ENCODE measurements around the gene OR12D1. TPM values are rescaled to one million over a fixed set of nuclear protein-coding genes. Genes with fewer than 3 reads are reported as not detected.

Gene OR12D1
- not detected in 2 replicates for total RNA-seq (2012; rRNA removed)

- Histone ChIP-seq H3K27me3 (ENCODE audit: control insufficient read depth, insufficient read depth, low read length) (no peaks in the 10 kb centered on the region), H3K9ac (ENCODE audit: low read depth, low read length) (no peak within 1 kb of the TSS), H3K9me3 (replicated peaks; ENCODE audit: low read length) (no peaks in the 10 kb centered on the region), H3K4me3 (ENCODE audit: low read length) (no peak within 1 kb of the TSS), H3K36me3 (ENCODE audit: insufficient read depth, low read length) (no peaks in the 10 kb centered on the region), H3K4me1 (ENCODE audit: control insufficient read depth, insufficient read depth, low read length) (no peaks in the 10 kb centered on the region), H3K4me2 (ENCODE audit: low read length) (no peak within 1 kb of the TSS)
These were observed at the start of gene OR12D1 for GRCh38 chr6:29414588-29414987. TSS of gene OR12D1 (plus strand) at chr6:29414928.

GRCh38 chr6:29368765-29369164, 46.0 kb upstream of the OR12D1 start, which contains the start of gene OR5V1:
TSS of gene OR5V1 (minus strand) at chr6:29368865. CDS start at chr6:29356195, 12,670 bp downstream.
- Histone ChIP-seq H3K4me2 (ENCODE audit: low read length) (no peak within 1 kb of the TSS), H3K27me3 (ENCODE audit: control insufficient read depth, insufficient read depth, low read length) (no peaks in the 10 kb centered on the region), H3K9me3 (replicated peaks; ENCODE audit: low read length) (no peaks in the 10 kb centered on the region), H3K9ac (ENCODE audit: low read depth, low read length) (no peak within 1 kb of the TSS), H3K4me3 (ENCODE audit: low read length) (no peak within 1 kb of the TSS), H3K4me1 (ENCODE audit: control insufficient read depth, insufficient read depth, low read length) (no peaks in the 10 kb centered on the region), H3K36me3 (ENCODE audit: insufficient read depth, low read length) (no peaks in the 10 kb centered on the region)

DNA sequence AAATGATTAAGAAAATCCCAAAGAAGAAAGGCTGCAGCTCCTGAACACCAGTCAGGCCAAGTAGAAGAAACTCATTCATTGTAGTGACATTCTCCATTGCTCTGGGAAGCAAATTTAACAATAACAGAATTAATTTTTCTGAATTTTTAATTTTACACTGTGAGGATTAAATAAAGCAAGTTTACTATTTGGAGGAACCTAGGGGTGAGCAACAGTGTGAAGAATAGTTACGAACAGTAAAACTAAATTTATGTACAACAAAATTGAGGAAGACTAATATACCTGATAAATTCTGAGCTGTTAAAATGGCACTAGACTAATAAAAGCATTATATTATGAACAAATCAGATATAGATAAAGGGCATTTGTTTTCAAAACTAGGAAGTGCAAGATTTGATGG, 39.5 kb upstream of the OR12D1 start, which contains the start of gene OR12D3:
Gene OR12D3, minus strand, starts transcription at position 101 of the 400 bp plus-strand sequence. Its CDS starts 4 bp downstream, at position 97.
- Histone ChIP-seq H3K36me3 (ENCODE audit: insufficient read depth, low read length) (no peaks in the 10 kb centered on the region), H3K4me2 (ENCODE audit: low read length) (no peak within 1 kb of the TSS), H3K9ac (ENCODE audit: low read depth, low read length) (no peak within 1 kb of the TSS), H3K9me3 (replicated peaks; ENCODE audit: low read length) (no peaks in the 10 kb centered on the region), H3K27me3 (ENCODE audit: control insufficient read depth, insufficient read depth, low read length) (no peaks in the 10 kb centered on the region), H3K4me3 (ENCODE audit: low read length) (no peak within 1 kb of the TSS), H3K4me1 (ENCODE audit: control insufficient read depth, insufficient read depth, low read length) (no peaks in the 10 kb centered on the region)

- Histone ChIP-seq H3K4me1 (ENCODE audit: control insufficient read depth, insufficient read depth, low read length) (no peaks in the 10 kb centered on the region), H3K36me3 (ENCODE audit: insufficient read depth, low read length) (no peaks in the 10 kb centered on the region), H3K27me3 (ENCODE audit: control insufficient read depth, insufficient read depth, low read length) (no peaks in the 10 kb centered on the region), H3K9me3 (replicated peaks; ENCODE audit: low read length) (no peaks in the 10 kb centered on the region), H3K4me2 (ENCODE audit: low read length) (no peak overlapping the region), H3K9ac (ENCODE audit: low read depth, low read length) (no peak overlapping the region), H3K4me3 (ENCODE audit: low read length) (no peak overlapping the region)
These were observed 38.7 kb upstream of the OR12D1 start for GRCh38 chr6:29376003-29376402.

DNA sequence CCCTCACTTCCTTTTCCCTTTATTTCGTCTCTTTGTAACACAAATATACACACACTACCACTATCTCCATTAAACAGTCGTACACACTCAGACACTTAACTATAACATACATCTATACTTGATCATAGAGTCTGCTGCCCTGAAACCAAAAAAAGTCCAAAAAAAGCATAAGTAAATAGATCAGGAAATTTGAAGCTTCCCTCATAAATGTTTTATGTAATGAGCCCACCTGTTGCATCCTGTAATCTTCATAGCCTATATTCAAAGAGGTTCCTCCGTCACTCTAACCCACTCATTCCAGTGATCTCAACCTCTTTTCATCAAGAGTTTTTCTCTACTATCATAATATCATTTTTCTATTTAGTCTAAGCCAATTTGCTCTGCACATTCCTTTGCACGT, 26.2 kb upstream of the OR12D1 start:
- no peaks in the 10 kb centered on the region for H3K9me3 ChIP-seq (replicated peaks; ENCODE audit: low read length)
- no peak overlapping the region for H3K4me2 ChIP-seq (ENCODE audit: low read length)
- H3K36me3 ChIP-seq (ENCODE audit: insufficient read depth, low read length) = no peaks in the 10 kb centered on the region
- no peaks in the 10 kb centered on the region for H3K4me1 ChIP-seq (ENCODE audit: control insufficient read depth, insufficient read depth, low read length)
- no peak overlapping the region for H3K4me3 ChIP-seq (ENCODE audit: low read length)
- no peaks in the 10 kb centered on the region for H3K27me3 ChIP-seq (ENCODE audit: control insufficient read depth, insufficient read depth, low read length)
- H3K9ac ChIP-seq (ENCODE audit: low read depth, low read length) = no peak overlapping the region

DNA sequence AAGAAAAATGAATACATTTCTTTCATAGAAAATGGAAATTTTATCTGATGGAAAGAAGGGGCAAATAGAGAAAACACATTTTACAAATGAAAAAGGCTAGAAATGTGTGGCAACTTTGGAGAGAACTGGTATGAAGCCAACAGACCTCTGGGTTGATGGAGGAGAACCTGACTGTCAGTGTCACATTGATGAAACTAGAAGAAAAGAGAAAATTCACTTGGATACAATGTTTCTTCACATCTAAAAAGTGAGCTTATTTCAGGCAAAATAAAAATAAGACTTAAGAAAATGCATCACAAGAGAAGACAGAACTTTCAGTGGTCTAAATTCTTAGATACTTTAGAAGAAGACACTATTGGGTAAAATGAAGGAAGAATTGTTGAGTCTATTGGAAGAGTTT, 19.4 kb upstream of the OR12D1 start, which contains the start of gene OR12D2:
Gene OR12D2, plus strand, starts transcription at position 301 of the 400 bp plus-strand sequence. CDS start 1,069 bp downstream, outside the sequence.
- H3K4me1 ChIP-seq (ENCODE audit: control insufficient read depth, insufficient read depth, low read length) = no peaks in the 10 kb centered on the region
- H3K4me2 ChIP-seq (ENCODE audit: low read length) = no peak within 1 kb of the TSS
- no peak within 1 kb of the TSS for H3K4me3 ChIP-seq (ENCODE audit: low read length)
- no peaks in the 10 kb centered on the region for H3K27me3 ChIP-seq (ENCODE audit: control insufficient read depth, insufficient read depth, low read length)
- no peak within 1 kb of the TSS for H3K9ac ChIP-seq (ENCODE audit: low read depth, low read length)
- no peaks in the 10 kb centered on the region for H3K36me3 ChIP-seq (ENCODE audit: insufficient read depth, low read length)
- no peaks in the 10 kb centered on the region for H3K9me3 ChIP-seq (replicated peaks; ENCODE audit: low read length)

DNA sequence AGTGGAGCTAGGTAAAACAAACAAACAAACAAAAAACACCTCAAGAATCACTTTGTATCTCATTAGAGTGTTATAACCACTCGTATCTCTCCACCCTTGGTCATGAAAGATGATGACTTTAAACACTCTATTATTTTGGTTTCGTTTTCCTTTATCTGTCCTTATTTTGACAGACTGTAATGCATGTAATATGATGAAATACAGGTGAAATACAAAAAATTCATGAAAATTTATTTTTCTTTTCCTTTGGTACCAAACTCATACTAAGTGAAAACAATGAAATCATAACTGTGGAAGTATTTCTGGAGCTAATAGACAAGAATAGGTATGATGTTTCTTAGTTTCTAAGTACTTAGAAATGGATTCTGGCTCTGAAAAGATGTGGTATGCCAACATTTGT, 15.2 kb upstream of the OR12D1 start:
- Histone ChIP-seq H3K9ac (ENCODE audit: low read depth, low read length) (no peak overlapping the region), H3K27me3 (ENCODE audit: control insufficient read depth, insufficient read depth, low read length) (no peaks in the 10 kb centered on the region), H3K4me2 (ENCODE audit: low read length) (no peak overlapping the region), H3K4me3 (ENCODE audit: low read length) (no peak overlapping the region), H3K9me3 (replicated peaks; ENCODE audit: low read length) (no peaks in the 10 kb centered on the region), H3K36me3 (ENCODE audit: insufficient read depth, low read length) (no peaks in the 10 kb centered on the region), H3K4me1 (ENCODE audit: control insufficient read depth, insufficient read depth, low read length) (no peaks in the 10 kb centered on the region)

DNA sequence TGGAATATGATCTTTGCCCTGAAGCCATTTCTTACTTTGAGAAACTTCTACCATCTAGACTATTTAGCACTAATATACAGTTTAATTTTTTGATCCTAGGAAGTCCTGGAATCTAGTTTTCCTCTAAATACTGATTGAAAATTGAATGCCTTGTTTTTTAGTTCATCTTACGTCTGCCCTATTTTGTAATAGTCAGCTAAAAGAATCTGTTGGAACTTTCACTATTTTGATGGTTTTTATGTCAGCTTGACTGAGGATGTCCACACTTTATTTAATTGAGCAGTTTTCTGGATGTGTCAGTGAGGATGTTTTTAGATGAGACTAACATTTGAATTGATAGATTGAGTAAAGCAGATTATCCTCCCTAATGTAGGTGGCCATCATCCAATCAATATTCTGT, 10.9 kb upstream of the OR12D1 start:
- Histone ChIP-seq H3K36me3 (ENCODE audit: insufficient read depth, low read length) (no peaks in the 10 kb centered on the region), H3K4me3 (ENCODE audit: low read length) (no peak overlapping the region), H3K27me3 (ENCODE audit: control insufficient read depth, insufficient read depth, low read length) (no peaks in the 10 kb centered on the region), H3K4me2 (ENCODE audit: low read length) (no peak overlapping the region), H3K4me1 (ENCODE audit: control insufficient read depth, insufficient read depth, low read length) (no peaks in the 10 kb centered on the region), H3K9ac (ENCODE audit: low read depth, low read length) (no peak overlapping the region), H3K9me3 (replicated peaks; ENCODE audit: low read length) (no peaks in the 10 kb centered on the region)

DNA sequence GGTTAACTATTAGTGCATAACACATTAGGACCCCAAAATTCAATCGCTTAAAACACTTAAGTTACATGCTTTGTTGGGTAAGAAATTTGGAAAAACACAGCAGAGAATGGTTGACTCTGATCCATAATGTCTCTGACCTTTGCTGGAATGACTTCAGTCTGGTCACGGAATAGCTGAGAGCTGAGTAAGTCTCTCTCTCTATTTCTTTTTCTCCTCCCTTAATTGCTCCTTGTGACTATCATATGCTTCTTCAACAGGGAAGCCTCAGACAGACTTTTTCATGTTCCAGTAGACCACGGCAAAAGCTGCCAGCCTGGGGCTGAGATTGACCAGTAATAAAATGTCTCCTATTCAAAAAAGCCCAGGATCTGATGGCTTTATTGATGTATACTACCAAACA, 4.8 kb downstream of the OR12D1 start:
- Histone ChIP-seq H3K9ac (ENCODE audit: low read depth, low read length) (no peak overlapping the region), H3K4me1 (ENCODE audit: control insufficient read depth, insufficient read depth, low read length) (no peaks in the 10 kb centered on the region), H3K4me2 (ENCODE audit: low read length) (no peak overlapping the region), H3K27me3 (ENCODE audit: control insufficient read depth, insufficient read depth, low read length) (no peaks in the 10 kb centered on the region), H3K4me3 (ENCODE audit: low read length) (no peak overlapping the region), H3K36me3 (ENCODE audit: insufficient read depth, low read length) (no peaks in the 10 kb centered on the region), H3K9me3 (replicated peaks; ENCODE audit: low read length) (no peaks in the 10 kb centered on the region)

DNA sequence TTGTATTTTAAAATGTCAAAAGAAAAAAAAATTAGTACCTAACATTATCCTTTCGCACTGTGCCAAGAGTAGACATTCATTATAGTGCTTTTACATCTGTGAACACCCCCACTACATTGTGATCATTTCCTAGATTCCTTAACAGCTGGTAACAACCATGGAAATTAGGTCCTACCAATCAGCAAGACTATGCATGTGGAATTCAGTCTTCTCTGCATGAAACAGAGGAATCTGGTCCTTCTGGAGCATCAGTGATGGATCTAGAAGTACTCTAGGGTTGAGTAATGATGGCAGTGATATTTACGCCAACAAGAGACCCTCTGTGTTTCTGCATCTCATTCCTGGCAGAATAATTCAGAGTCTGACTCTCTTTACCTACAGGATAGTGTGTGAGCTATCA, 9.4 kb downstream of the OR12D1 start:
- Histone ChIP-seq H3K9ac (ENCODE audit: low read depth, low read length) (no peak overlapping the region), H3K4me2 (ENCODE audit: low read length) (no peak overlapping the region), H3K36me3 (ENCODE audit: insufficient read depth, low read length) (no peaks in the 10 kb centered on the region), H3K9me3 (replicated peaks; ENCODE audit: low read length) (no peaks in the 10 kb centered on the region), H3K4me3 (ENCODE audit: low read length) (no peak overlapping the region), H3K27me3 (ENCODE audit: control insufficient read depth, insufficient read depth, low read length) (no peaks in the 10 kb centered on the region), H3K4me1 (ENCODE audit: control insufficient read depth, insufficient read depth, low read length) (no peaks in the 10 kb centered on the region)

DNA sequence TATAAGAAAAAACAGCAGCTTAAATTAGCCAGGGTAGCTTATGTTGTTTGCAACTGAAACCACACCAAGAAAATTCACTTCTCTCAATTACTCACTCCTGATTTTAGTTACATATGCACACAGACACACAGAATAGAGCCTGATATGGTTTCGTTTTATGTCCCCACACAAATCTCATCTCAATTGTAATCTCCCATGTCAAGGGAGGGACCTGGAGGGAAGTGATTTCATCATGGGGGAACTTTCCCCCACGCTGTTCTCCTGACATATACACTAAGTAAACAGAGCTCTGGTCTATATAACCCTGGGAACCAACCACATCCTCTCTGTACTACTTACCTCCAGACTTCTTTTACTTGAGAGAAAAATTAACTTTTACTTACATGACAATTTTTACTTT, 9.8 kb downstream of the OR12D1 start:
- no peaks in the 10 kb centered on the region for H3K36me3 ChIP-seq (ENCODE audit: insufficient read depth, low read length)
- no peak overlapping the region for H3K4me2 ChIP-seq (ENCODE audit: low read length)
- no peaks in the 10 kb centered on the region for H3K4me1 ChIP-seq (ENCODE audit: control insufficient read depth, insufficient read depth, low read length)
- no peak overlapping the region for H3K9ac ChIP-seq (ENCODE audit: low read depth, low read length)
- H3K4me3 ChIP-seq (ENCODE audit: low read length) = no peak overlapping the region
- no peaks in the 10 kb centered on the region for H3K9me3 ChIP-seq (replicated peaks; ENCODE audit: low read length)
- no peaks in the 10 kb centered on the region for H3K27me3 ChIP-seq (ENCODE audit: control insufficient read depth, insufficient read depth, low read length)

- Histone ChIP-seq H3K27me3 (ENCODE audit: control insufficient read depth, insufficient read depth, low read length) (no peaks in the 10 kb centered on the region), H3K4me2 (ENCODE audit: low read length) (no peak overlapping the region), H3K9ac (ENCODE audit: low read depth, low read length) (no peak overlapping the region), H3K4me3 (ENCODE audit: low read length) (no peak overlapping the region), H3K36me3 (ENCODE audit: insufficient read depth, low read length) (no peaks in the 10 kb centered on the region), H3K4me1 (ENCODE audit: control insufficient read depth, insufficient read depth, low read length) (no peaks in the 10 kb centered on the region), H3K9me3 (replicated peaks; ENCODE audit: low read length) (no peaks in the 10 kb centered on the region)
These were observed 10.3 kb downstream of the OR12D1 start for GRCh38 chr6:29425075-29425474.

Data from skeletal muscle satellite cell (primary cell).